ENCODE results near the gene KIF3C. TPM values are rescaled to one million over a fixed set of nuclear protein-coding genes. Genes with fewer than 3 reads are reported as not detected.
"Not testable (repeated sequence)": the region's sequence is repeated elsewhere in the genome, so short reads cannot be mapped to it uniquely, and the experiment has no call there.

The KIF3C gene
- total and polyA plus RNA-seq, 2 of the 4 experiments (the other 2 are of a cell fraction) = 8.3 to 15.4 TPM

GRCh38 chr2:26028083-26028482, 45.8 kb upstream of the KIF3C start:
- H3K14ac ChIP-seq (replicated peaks; ENCODE audit: low read depth, low read length); H3K56ac ChIP-seq (ENCODE audit: extremely low read depth, insufficient read depth, low read length); intact Hi-C loops (cut with micrococcal nuclease); H3K4me1 ChIP-seq (ENCODE audit: control insufficient read depth, insufficient read depth, low read length); H4K8ac ChIP-seq (ENCODE audit: low read depth in 2 of 2, low read length in 2 of 2); H4K5ac ChIP-seq (ENCODE audit: low read depth, low read length); H3K27ac ChIP-seq (ENCODE audit: insufficient read depth, low read length); DNase-seq; H2BK5ac ChIP-seq (ENCODE audit: low read depth, low read length, poor library complexity, severe bottlenecking); POLR2A ChIA-PET (ENCODE audit: unreplicated experiment); H2AK5ac ChIP-seq (ENCODE audit: low read depth, low read length); H2BK20ac ChIP-seq (ENCODE audit: low read depth, low read length); BruUV-seq (replicated peaks); H2AFZ ChIP-seq (replicated peaks; ENCODE audit: low read length, poor library complexity); dilution Hi-C loops (cut with HindIII; ENCODE audit: low sequenced_read_pairs, unreplicated experiment); H3K9me1 ChIP-seq (ENCODE audit: insufficient read depth, low read length); H3K4me2 ChIP-seq (ENCODE audit: low read depth, low read length); H2BK15ac ChIP-seq (ENCODE audit: low read depth, low read length); H3K27me3 ChIP-seq (ENCODE audit: control insufficient read depth, insufficient read depth, low read length); H4K20me1 ChIP-seq (ENCODE audit: insufficient read depth, low read length); H3K23ac ChIP-seq (ENCODE audit: low read depth, low read length); H4K91ac ChIP-seq (ENCODE audit: insufficient read depth, low read depth, low read length); H2AK9ac ChIP-seq (replicated peaks; ENCODE audit: low read depth, low read length, poor library complexity); H3K79me1 ChIP-seq (ENCODE audit: low read depth in 1 of 2, low read length in 2 of 2); ATAC-seq (ENCODE audit: low read depth); H3K36me3 ChIP-seq (ENCODE audit: control insufficient read depth, insufficient read depth, low read length); in situ Hi-C loops (cut with MboI; ENCODE audit: low sequenced_read_pairs); H3K4ac ChIP-seq (ENCODE audit: low read depth, low read length); H3K18ac ChIP-seq (ENCODE audit: low read depth, low read length); H3K4me3 ChIP-seq (ENCODE audit: insufficient read depth, low read depth, low read length); H2BK120ac ChIP-seq (ENCODE audit: low read depth, low read length); H3K9me3 ChIP-seq (ENCODE audit: control insufficient read depth, insufficient read depth, low read length); H3K9ac ChIP-seq (ENCODE audit: low read depth, low read length): not testable (repeated sequence)
- 80% methylated on average over 1 of the region's 16 CpGs; no CpG with 5 or more reads in 1 of the 2 experiments for WGBS, 2 experiments (ENCODE audit: extremely low coverage in 2 of 2, insufficient read length in 1 of 2)
- CTCF ChIA-PET = interaction anchor here (1.5 kb wide), 1 partner anchor 36 kb away, joined by 3 read pairs; no protein-coding TSS in a partner anchor

Measured in IMR-90 (cell line).